Measurements from ENCODE around the gene CRTC1. TPM values are rescaled to one million over a fixed set of nuclear protein-coding genes. Genes with fewer than 3 reads are reported as not detected.

CRTC1 gene
- total RNA-seq, 4 donors from 2014 or later, result 2.8 to 8.8 (median 3.7) TPM

DNA sequence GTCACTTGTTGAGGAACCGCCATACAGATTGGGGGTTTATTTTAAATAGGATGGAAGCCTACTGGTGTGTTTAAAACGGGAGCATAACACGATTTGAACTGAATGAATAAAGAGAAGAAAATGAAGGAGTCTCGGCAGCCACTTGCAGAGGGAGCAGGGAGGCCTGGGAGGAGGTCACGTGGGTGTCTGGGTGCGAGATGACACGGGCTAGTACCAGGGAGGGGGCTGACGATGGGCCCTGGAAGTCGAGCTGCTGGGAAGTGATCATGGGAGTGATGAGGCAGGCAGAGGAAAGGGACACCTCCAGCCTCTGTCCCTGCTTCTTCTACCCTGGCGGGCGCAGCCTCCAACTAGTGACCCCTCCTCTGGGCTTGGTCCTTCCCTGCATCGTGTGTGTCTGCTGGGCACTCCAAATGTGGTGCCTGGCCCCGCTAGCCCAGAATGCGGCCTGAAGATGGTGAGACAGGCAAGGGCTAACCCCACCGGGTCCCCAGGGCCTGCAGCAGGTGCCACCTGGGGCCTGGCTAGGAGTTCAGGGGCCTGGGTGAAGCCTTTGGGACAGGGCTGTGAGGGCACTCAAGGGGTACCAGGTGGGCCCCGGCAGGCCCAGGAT, 35.5 kb downstream of the CRTC1 start:
- in situ Hi-C loops (cut with MboI; ENCODE audit: low sequenced_read_pairs in 4 of 4) (no loop called here), intact Hi-C loops (cut with DNase I; ENCODE audit: low total_unique reads) (no loop called here)
- DNase-seq (no peak), ATAC-seq (no peak)
- no peak overlapping the region for H3K4me3 ChIP-seq
- no peaks in the 10 kb centered on the region for H3K9me3 ChIP-seq
- H3K36me3 ChIP-seq, result peaks cover 0 to 4% of the 10 kb centered on the region in 2 donors
- H3K27ac ChIP-seq, result no peak overlapping the region
- TF ChIP-seq, protein P1, sequence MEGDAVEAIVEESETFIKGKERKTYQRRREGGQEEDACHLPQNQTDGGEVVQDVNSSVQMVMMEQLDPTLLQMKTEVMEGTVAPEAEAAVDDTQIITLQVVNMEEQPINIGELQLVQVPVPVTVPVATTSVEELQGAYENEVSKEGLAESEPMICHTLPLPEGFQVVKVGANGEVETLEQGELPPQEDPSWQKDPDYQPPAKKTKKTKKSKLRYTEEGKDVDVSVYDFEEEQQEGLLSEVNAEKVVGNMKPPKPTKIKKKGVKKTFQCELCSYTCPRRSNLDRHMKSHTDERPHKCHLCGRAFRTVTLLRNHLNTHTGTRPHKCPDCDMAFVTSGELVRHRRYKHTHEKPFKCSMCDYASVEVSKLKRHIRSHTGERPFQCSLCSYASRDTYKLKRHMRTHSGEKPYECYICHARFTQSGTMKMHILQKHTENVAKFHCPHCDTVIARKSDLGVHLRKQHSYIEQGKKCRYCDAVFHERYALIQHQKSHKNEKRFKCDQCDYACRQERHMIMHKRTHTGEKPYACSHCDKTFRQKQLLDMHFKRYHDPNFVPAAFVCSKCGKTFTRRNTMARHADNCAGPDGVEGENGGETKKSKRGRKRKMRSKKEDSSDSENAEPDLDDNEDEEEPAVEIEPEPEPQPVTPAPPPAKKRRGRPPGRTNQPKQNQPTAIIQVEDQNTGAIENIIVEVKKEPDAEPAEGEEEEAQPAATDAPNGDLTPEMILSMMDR (IDR thresholded peaks at IDR 0.05 in 4 of 5, conservative IDR thresholded peaks at IDR 0.05 in 1 of 5), result no peak
- no peaks in the 10 kb centered on the region for H3K27me3 ChIP-seq
- H3K4me1 ChIP-seq, result peaks cover 0 to 1% of the 10 kb centered on the region in 2 donors

DNA sequence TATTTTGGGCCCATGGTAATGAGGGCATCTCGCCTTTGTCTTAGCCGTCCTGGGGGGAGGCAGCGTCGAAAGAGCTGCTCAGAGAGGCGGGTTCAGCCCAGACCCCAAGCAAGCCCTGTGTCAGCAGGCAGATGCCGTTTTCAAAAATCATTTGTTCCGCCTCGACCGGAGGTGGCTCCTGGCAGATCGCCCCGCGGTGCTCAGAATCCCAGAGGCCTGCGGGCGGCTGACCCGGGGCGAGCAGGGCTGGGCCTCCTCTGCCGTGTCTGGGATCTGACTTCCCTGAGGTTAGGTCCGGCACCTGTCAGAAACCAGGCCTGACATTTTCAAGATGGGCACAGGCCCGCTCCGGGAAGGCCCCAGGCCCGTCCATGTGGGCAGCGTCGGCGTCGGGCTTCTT, 36.1 kb downstream of the CRTC1 start:
- in situ Hi-C loops (cut with MboI; ENCODE audit: low sequenced_read_pairs in 4 of 4) (no loop called here), intact Hi-C loops (cut with DNase I; ENCODE audit: low total_unique reads) (no loop called here)
- ATAC-seq (no peak), DNase-seq (no peak)
- H3K4me3 ChIP-seq, result no peak overlapping the region
- H3K4me1 ChIP-seq, result no peaks in the 10 kb centered on the region
- TF ChIP-seq, protein P1 (IDR thresholded peaks at IDR 0.05 in 4 of 5, conservative IDR thresholded peaks at IDR 0.05 in 1 of 5), result no peak
- TF ChIP-seq POLR2A (IDR thresholded peaks at IDR 0.05), result no peak
- no peaks in the 10 kb centered on the region for H3K27me3 ChIP-seq
- H3K9me3 ChIP-seq, result no peaks in the 10 kb centered on the region
- no peak overlapping the region for H3K27ac ChIP-seq
- peaks cover 0 to 4% of the 10 kb centered on the region in 2 donors for H3K36me3 ChIP-seq

DNA sequence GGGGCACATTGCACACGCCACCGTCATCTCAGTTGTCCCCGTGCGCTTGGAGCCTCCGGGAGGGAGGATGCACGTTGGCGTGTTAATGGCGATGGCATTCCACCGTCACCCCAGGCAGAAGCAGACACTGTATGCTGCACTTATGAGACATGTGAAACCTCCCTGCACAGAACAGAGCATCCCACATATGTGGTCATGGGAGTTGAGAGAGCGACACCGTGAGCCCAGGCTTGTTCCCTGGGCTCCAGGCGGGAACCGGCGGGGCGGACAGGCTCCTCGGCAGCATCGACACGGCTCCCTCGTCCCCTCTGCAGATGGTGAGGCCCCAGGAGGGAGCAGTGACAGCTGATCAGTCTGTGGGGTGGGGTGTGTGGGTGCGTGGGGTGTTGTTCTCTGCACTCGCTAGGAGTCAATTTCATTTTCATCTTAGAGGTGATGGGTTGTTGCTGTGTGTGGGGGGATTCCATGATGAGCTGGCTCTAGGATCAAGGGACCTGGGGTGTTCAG, 40.4 kb downstream of the CRTC1 start:
- no peak for ATAC-seq
- no peak overlapping the region for H3K27ac ChIP-seq
- no peak for DNase-seq
- H3K4me1 ChIP-seq, result peaks cover 8% of the 10 kb centered on the region in 2 donors
- in situ Hi-C loops (cut with MboI; ENCODE audit: low sequenced_read_pairs in 4 of 4), result no loop called here
- TF ChIP-seq, protein P1 (IDR thresholded peaks at IDR 0.05 in 4 of 5, conservative IDR thresholded peaks at IDR 0.05 in 1 of 5), result no peak
- TF ChIP-seq POLR2A (IDR thresholded peaks at IDR 0.05), result no peak
- peaks cover 0 to 4% of the 10 kb centered on the region in 2 donors for H3K36me3 ChIP-seq
- no peaks in the 10 kb centered on the region for H3K27me3 ChIP-seq
- intact Hi-C loops (cut with DNase I; ENCODE audit: low total_unique reads), result no loop called here
- no peak overlapping the region for H3K4me3 ChIP-seq
- no peaks in the 10 kb centered on the region for H3K9me3 ChIP-seq

DNA sequence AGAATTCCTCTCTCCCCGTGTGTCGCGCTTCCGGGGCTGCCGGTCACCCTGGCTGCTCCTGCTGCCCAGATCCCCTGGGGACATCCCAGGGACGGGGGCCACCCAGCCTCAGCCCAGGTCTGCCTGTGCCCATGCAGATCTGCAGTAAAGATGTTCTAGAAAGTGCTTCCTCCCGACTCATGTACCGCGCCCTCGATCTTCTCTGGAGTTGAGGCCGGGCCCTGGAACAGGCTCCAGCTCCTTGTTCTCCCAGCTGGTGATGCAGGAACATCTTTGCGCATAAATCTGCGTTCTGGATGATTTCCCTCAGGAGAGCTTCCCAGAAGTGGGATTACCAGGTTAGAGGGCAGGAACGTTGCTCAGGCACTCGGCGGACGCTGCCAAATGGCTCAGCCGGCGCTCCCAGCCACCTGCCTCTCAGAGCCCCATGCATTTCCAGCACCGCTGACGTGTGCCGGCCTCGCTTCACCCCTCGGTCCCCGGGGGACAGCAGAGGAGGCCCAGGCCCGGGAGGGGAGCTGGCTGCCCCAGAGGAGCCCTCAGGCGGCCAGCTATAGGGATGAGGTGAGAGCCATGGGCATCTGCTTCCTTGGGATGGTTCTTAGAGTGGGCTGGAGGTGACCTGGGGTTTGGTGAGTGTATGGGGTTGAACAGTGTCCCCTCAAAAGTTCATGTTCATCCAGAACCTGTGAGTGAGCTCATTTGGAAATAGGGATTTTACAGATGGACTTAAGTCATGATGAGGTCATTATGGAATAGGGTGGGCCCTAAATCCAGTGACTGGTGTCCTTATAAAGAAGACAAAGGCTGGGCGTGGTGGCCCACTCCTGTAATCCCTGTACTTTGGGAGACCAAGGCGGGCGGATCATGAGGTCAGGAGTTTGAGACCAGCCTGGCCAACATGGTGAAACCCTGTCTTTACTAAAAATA, 42.6 kb downstream of the CRTC1 start:
- TF ChIP-seq, protein P1 (IDR thresholded peaks at IDR 0.05 in 4 of 5, conservative IDR thresholded peaks at IDR 0.05 in 1 of 5), result no peak
- no peak for TF ChIP-seq POLR2A (IDR thresholded peaks at IDR 0.05)
- ATAC-seq (peak in 1 of 2 donors; percentile 54), DNase-seq (peak; percentile 21 to 28)
- intact Hi-C loops (cut with DNase I; ENCODE audit: low total_unique reads) (no loop called here), in situ Hi-C loops (cut with MboI; ENCODE audit: low sequenced_read_pairs in 4 of 4) (no loop called here)
- H3K9me3 ChIP-seq, result no peaks in the 10 kb centered on the region
- no peaks in the 10 kb centered on the region for H3K27me3 ChIP-seq
- H3K4me3 ChIP-seq, result no peak overlapping the region
- H3K36me3 ChIP-seq, result peaks cover 0 to 4% of the 10 kb centered on the region in 2 donors
- peaks cover 8% of the 10 kb centered on the region in 2 donors for H3K4me1 ChIP-seq
- H3K27ac ChIP-seq, result peak overlapping the region in 3 of 4 donors; percentile 23 to 31 (median 27)
